ENCODE results near the gene FLYWCH2. TPM values are rescaled to one million over a fixed set of nuclear protein-coding genes. Genes with fewer than 3 reads are reported as not detected.

Gene FLYWCH2
- total RNA-seq, 1 donor from 2014 or later = 21.0 TPM

GRCh38 chr16:2845116-2845515, 37.9 kb upstream of the FLYWCH2 start:
- Mint-ChIP-seq H3K36me3 (ENCODE audit: low read depth) (no peaks in the 10 kb centered on the region), H3K4me3 (ENCODE audit: low read depth) (no peak overlapping the region), H3K27me3 (ENCODE audit: low read depth) (peaks cover 7% of the 10 kb centered on the region), H3K9me3 (peaks cover 3% of the 10 kb centered on the region), H3K27ac (no peak overlapping the region), H3K4me1 (ENCODE audit: low read depth) (peaks cover 28% of the 10 kb centered on the region)
- DNase-seq (ENCODE audit: low spot score) = no peak
- intact Hi-C loops (cut with micrococcal nuclease) = no loop called here

- Mint-ChIP-seq H3K4me1 (ENCODE audit: low read depth) (peaks cover 26% of the 10 kb centered on the region), H3K9me3 (peaks cover 3% of the 10 kb centered on the region), H3K27ac (no peak overlapping the region), H3K36me3 (ENCODE audit: low read depth) (no peaks in the 10 kb centered on the region), H3K27me3 (ENCODE audit: low read depth) (peaks cover 9% of the 10 kb centered on the region), H3K4me3 (ENCODE audit: low read depth) (no peak overlapping the region)
- DNase-seq (ENCODE audit: low spot score) = no peak
- intact Hi-C loops (cut with micrococcal nuclease) = no loop called here
Measured at GRCh38 chr16:2846511-2847310, 36.3 kb upstream of the FLYWCH2 start.

GRCh38 chr16:2848933-2849725, 33.9 kb upstream of the FLYWCH2 start:
- Mint-ChIP-seq H3K4me1 (ENCODE audit: low read depth) (peaks cover 17% of the 10 kb centered on the region), H3K27me3 (ENCODE audit: low read depth) (peaks cover 9% of the 10 kb centered on the region), H3K27ac (no peak overlapping the region), H3K36me3 (ENCODE audit: low read depth) (no peaks in the 10 kb centered on the region), H3K4me3 (ENCODE audit: low read depth) (no peak overlapping the region), H3K9me3 (peaks cover 4% of the 10 kb centered on the region)
- no peak for DNase-seq (ENCODE audit: low spot score)
- intact Hi-C loops (cut with micrococcal nuclease) = no loop called here

- H3K9me3 Mint-ChIP-seq = peaks cover 11% of the 10 kb centered on the region
Measured at GRCh38 chr16:2852003-2852730, 30.8 kb upstream of the FLYWCH2 start.

GRCh38 chr16:2852731-2853507, 30.1 kb upstream of the FLYWCH2 start:
- Mint-ChIP-seq H3K9me3 (peaks cover 11% of the 10 kb centered on the region), H3K36me3 (ENCODE audit: low read depth) (peaks cover 4% of the 10 kb centered on the region), H3K4me1 (ENCODE audit: low read depth) (peaks cover 6% of the 10 kb centered on the region), H3K27me3 (ENCODE audit: low read depth) (peaks cover 12% of the 10 kb centered on the region), H3K27ac (no peak overlapping the region), H3K4me3 (ENCODE audit: low read depth) (no peak overlapping the region)
- intact Hi-C loops (cut with micrococcal nuclease) = no loop called here
- DNase-seq (ENCODE audit: low spot score) = no peak

More at GRCh38 chr16:2852003-2852730, 30.8 kb upstream of the FLYWCH2 start:
- H3K36me3 Mint-ChIP-seq (ENCODE audit: low read depth) = peaks cover 4% of the 10 kb centered on the region
- H3K4me3 Mint-ChIP-seq (ENCODE audit: low read depth) = no peak overlapping the region
- H3K27ac Mint-ChIP-seq = no peak overlapping the region
- H3K27me3 Mint-ChIP-seq (ENCODE audit: low read depth) = peaks cover 9% of the 10 kb centered on the region
- intact Hi-C loops (cut with micrococcal nuclease) = no loop called here
- no peak for DNase-seq (ENCODE audit: low spot score)
- peaks cover 4% of the 10 kb centered on the region for H3K4me1 Mint-ChIP-seq (ENCODE audit: low read depth)

GRCh38 chr16:2853531-2854073, 29.4 kb upstream of the FLYWCH2 start:
- peaks cover 6% of the 10 kb centered on the region for H3K4me1 Mint-ChIP-seq (ENCODE audit: low read depth)
- H3K9me3 Mint-ChIP-seq = peaks cover 11% of the 10 kb centered on the region
- DNase-seq (ENCODE audit: low spot score) = no peak
- H3K36me3 Mint-ChIP-seq (ENCODE audit: low read depth) = peaks cover 4% of the 10 kb centered on the region
- H3K4me3 Mint-ChIP-seq (ENCODE audit: low read depth) = no peak overlapping the region
- no peak overlapping the region for H3K27ac Mint-ChIP-seq
- H3K27me3 Mint-ChIP-seq (ENCODE audit: low read depth) = peaks cover 12% of the 10 kb centered on the region
- intact Hi-C loops (cut with micrococcal nuclease) = no loop called here

GRCh38 chr16:2854700-2855309, 28.2 kb upstream of the FLYWCH2 start:
- H3K27me3 Mint-ChIP-seq (ENCODE audit: low read depth) = peaks cover 4% of the 10 kb centered on the region
- peaks cover 11% of the 10 kb centered on the region for H3K9me3 Mint-ChIP-seq
- no peak overlapping the region for H3K4me3 Mint-ChIP-seq (ENCODE audit: low read depth)
- intact Hi-C loops (cut with micrococcal nuclease) = no loop called here
- peaks cover 2% of the 10 kb centered on the region for H3K4me1 Mint-ChIP-seq (ENCODE audit: low read depth)
- H3K36me3 Mint-ChIP-seq (ENCODE audit: low read depth) = peaks cover 4% of the 10 kb centered on the region
- no peak overlapping the region for H3K27ac Mint-ChIP-seq
- DNase-seq (ENCODE audit: low spot score) = no peak

- peaks cover 3% of the 10 kb centered on the region for H3K27me3 Mint-ChIP-seq (ENCODE audit: low read depth)
- intact Hi-C loops (cut with micrococcal nuclease) = no loop called here
- no peak overlapping the region for H3K27ac Mint-ChIP-seq
- H3K36me3 Mint-ChIP-seq (ENCODE audit: low read depth) = peaks cover 4% of the 10 kb centered on the region
- no peak for DNase-seq (ENCODE audit: low spot score)
- no peak overlapping the region for H3K4me3 Mint-ChIP-seq (ENCODE audit: low read depth)
- peaks cover 2% of the 10 kb centered on the region for H3K4me1 Mint-ChIP-seq (ENCODE audit: low read depth)
- H3K9me3 Mint-ChIP-seq = peaks cover 11% of the 10 kb centered on the region
Measured at GRCh38 chr16:2855536-2855935, 27.5 kb upstream of the FLYWCH2 start.

- no peak overlapping the region for H3K4me3 Mint-ChIP-seq (ENCODE audit: low read depth)
- H3K27ac Mint-ChIP-seq = no peak overlapping the region
- peaks cover 4% of the 10 kb centered on the region for H3K36me3 Mint-ChIP-seq (ENCODE audit: low read depth)
- H3K9me3 Mint-ChIP-seq = peaks cover 14% of the 10 kb centered on the region
- peaks cover 2% of the 10 kb centered on the region for H3K4me1 Mint-ChIP-seq (ENCODE audit: low read depth)
- no peak for DNase-seq (ENCODE audit: low spot score)
- peaks cover 3% of the 10 kb centered on the region for H3K27me3 Mint-ChIP-seq (ENCODE audit: low read depth)
- intact Hi-C loops (cut with micrococcal nuclease) = no loop called here
Measured at GRCh38 chr16:2856061-2856670, 26.8 kb upstream of the FLYWCH2 start.

GRCh38 chr16:2856686-2857450, 26.1 kb upstream of the FLYWCH2 start:
- Mint-ChIP-seq H3K9me3 (peaks cover 16% of the 10 kb centered on the region), H3K27me3 (ENCODE audit: low read depth) (peaks cover 3% of the 10 kb centered on the region), H3K4me1 (ENCODE audit: low read depth) (peaks cover 2% of the 10 kb centered on the region), H3K27ac (no peak overlapping the region), H3K36me3 (ENCODE audit: low read depth) (peaks cover 4% of the 10 kb centered on the region), H3K4me3 (ENCODE audit: low read depth) (no peak overlapping the region)
- no peak for DNase-seq (ENCODE audit: low spot score)
- intact Hi-C loops (cut with micrococcal nuclease) = no loop called here

Data from activated T-helper 2 cell treated with anti-CD3 and anti-CD28 coated beads, Interferon-gamma antibody, Interleukin-2, Interleukin-4, amounts not matched to agents 10 μg/mL and 5 μg/mL and 100 μg/mL, durations not matched to agents 14 hours and 24 hours and 36 hours (primary cell).